T-helper 1 cell treated with Interleukin-12 subunit alpha and Interleukin-12 subunit beta and Interleukin-4 antibody, amounts not matched to agents 30 ng/mL and 1 ng/mL, for 36 hours (primary cell): Measurements from ENCODE around the gene PPM1J. TPM values are rescaled to one million over a fixed set of nuclear protein-coding genes. Genes with fewer than 3 reads are reported as not detected.
"Not testable (repeated sequence)": the region's sequence is repeated elsewhere in the genome, so short reads cannot be mapped to it uniquely, and the experiment has no call there.

Experiments used
- intact Hi-C: fragments of 100-400 bp; cut with micrococcal nuclease; formaldehyde crosslinking; loops from one replicate; pipeline ENCODE4 v1.15.1; 2024
- total RNA-seq: library from RNA; stranded (reverse); gene quantifications from 2 replicates; pipeline ENCODE4 v1.2.3, GENCODE V29; 2022

PPM1J gene
- 0.10 TPM in 1 of 2 replicates, not detected in the other for total RNA-seq

- intact Hi-C loops = loop anchor here (1.0 to 10.0 kb wide), 24 partner anchors 8 to 1955 kb away; partner anchors contain the start of genes AP4B1, BCAS2, CAPZA1 and CTTNBP2NL
Measured at GRCh38 chr1:112715264-112716053, at the start of gene PPM1J. TSS of gene PPM1J (minus strand) at chr1:112715332. CDS start at chr1:112715301, 31 bp downstream.

- intact Hi-C loops = no loop called here
Measured at GRCh38 chr1:112762541-112763500, 47.7 kb upstream of the PPM1J start.

GRCh38 chr1:112761714-112762480 is 46.8 kb upstream of the PPM1J start:
- intact Hi-C loops = no loop called here

DNA sequence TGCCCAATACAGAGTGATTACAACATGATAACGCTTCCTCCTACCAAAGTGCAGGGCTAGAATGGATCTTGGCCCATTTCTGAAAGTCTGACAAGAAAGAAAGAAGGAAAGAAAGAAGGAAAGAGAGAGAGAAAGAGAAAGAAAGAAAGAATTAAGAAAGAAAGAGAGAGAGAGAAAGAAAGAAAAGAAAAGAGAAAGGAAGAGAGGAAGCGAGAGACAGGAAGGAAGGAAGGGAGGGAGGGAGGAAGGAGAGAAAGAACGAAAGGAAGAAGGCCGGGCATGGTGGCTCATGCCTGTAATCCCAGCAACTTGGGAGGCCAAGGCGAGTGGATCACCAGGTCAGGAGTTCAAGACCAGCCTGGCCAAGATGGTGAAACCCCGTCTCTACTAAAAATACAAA is 44.1 kb upstream of the PPM1J start:
- intact Hi-C loops = no loop called here

DNA sequence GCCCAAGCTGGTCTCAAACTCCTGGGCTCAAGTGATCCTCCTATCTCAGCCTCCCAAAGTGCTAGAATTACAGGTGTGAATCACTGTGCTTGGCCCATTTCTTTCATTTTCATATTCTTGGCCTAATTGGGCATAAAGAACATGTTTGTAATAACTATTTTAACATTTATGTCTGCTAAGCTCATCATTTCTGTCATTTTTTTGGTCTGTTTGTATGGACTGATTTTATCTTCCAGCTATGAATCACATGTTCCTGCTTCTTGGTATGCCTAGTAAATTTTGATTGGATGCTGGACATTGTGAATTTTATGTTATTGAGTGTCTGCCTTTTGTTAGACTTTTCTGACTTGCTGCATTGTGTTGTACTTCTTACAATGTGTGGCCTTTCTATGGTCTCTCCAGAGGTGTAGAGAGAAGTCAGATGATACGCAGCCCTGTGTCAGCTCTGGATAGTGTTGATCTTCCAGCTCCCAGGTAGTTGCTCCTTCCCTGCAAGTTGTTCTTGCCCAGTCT is 39.0 kb upstream of the PPM1J start:
- intact Hi-C loops = no loop called here

GRCh38 chr1:112748396-112748795 is 33.3 kb upstream of the PPM1J start:
- intact Hi-C loops = no loop called here

DNA sequence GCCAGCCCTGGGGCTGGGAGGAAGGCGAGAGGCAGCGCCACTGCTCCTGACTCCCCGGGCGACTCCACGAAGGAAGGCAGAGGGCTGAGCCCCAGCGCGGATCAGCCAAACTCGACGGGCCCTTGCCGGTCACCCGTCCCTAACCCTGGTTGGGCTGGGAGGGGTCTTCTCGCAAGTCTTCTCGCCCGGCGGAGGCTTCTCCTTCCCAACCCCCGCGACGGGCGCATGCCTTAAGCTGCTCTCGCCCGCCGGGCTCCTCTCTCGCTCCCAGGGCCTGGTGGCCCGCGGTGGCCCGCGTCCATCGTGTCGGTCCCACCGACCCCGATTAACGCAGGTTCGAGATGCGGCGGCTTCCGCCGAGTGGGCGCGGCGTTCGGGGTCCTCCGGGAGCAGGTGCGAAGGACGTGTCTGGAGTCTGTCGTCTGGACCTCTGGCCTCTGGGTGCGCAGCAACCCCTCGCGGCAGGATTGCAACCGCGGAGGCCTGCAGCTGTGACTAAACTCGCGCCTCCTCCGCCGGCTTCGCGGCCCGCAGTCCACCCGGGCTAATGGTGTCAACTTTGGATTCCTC is 29.0 kb upstream of the PPM1J start:
- intact Hi-C loops = no loop called here

GRCh38 chr1:112743174-112744008 is 28.3 kb upstream of the PPM1J start:
- intact Hi-C loops = no loop called here

GRCh38 chr1:112737573-112737972 is 22.4 kb upstream of the PPM1J start:
- intact Hi-C loops = no loop called here

DNA sequence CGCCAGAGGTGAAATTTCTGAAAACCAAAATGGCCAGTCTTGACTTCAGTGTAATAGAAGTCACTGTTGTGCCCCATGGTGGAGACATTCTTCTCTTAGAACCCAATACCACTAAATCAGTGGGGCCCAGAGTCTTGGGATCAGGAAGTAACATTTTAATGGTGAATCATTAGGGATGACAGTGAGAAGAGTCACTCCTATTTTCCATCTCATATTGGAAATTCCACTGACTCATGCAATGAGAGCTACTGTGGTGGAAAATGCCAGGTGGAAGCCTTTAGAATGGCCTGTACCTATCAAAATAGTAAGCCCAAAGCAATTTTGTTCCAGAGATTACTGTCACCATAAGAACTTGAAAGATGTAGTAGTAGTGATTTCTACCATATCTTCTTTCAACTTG is 20.6 kb upstream of the PPM1J start:
- intact Hi-C loops = no loop called here

GRCh38 chr1:112731451-112731850 is 16.3 kb upstream of the PPM1J start:
- intact Hi-C loops = no loop called here

- intact Hi-C loops = no loop called here
Measured at GRCh38 chr1:112729909-112730308, 14.8 kb upstream of the PPM1J start.

DNA sequence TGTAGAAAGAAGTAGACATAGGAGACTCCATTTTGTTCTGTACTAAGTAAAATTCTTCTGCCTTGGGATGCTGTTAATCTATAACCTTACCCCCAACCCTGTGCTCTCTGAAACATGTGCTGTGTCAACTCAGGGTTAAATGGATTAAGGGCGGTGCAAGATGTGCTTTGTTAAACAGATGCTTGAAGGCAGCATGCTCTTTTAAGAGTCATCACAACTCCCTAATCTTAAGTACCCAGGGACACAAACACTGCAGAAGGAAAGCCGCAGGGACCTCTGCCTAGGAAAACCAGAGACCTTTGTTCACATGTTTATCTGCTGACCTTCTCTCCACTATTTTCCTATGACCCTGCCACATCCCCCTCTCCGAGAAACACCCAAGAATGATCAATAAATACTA is 13.9 kb upstream of the PPM1J start:
- intact Hi-C loops = not testable (repeated sequence)

GRCh38 chr1:112728306-112728971 is 13.3 kb upstream of the PPM1J start:
- intact Hi-C loops = not testable (repeated sequence)

GRCh38 chr1:112727716-112728115 is 12.6 kb upstream of the PPM1J start:
- intact Hi-C loops = no loop called here

DNA sequence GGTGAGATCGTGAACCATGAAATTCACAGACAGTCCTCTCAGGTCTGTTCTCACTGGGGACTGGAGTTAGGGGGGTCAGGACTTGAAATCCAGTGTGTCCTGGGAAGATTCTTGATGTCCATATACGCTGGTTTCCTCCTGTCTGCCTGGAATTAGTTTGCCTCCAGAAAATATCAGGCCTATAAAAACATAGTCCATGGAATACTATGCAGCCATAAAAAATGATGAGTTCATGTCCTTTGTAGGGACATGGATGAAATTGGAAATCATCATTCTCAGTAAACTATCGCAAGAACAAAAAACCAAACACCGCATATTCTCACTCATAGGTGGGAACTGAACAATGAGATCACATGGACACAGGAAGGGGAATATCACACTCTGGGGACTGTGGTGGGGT is 9.1 kb upstream of the PPM1J start:
- intact Hi-C loops = not testable (repeated sequence)

GRCh38 chr1:112723511-112723839 is 8.3 kb upstream of the PPM1J start:
- intact Hi-C loops = no loop called here

DNA sequence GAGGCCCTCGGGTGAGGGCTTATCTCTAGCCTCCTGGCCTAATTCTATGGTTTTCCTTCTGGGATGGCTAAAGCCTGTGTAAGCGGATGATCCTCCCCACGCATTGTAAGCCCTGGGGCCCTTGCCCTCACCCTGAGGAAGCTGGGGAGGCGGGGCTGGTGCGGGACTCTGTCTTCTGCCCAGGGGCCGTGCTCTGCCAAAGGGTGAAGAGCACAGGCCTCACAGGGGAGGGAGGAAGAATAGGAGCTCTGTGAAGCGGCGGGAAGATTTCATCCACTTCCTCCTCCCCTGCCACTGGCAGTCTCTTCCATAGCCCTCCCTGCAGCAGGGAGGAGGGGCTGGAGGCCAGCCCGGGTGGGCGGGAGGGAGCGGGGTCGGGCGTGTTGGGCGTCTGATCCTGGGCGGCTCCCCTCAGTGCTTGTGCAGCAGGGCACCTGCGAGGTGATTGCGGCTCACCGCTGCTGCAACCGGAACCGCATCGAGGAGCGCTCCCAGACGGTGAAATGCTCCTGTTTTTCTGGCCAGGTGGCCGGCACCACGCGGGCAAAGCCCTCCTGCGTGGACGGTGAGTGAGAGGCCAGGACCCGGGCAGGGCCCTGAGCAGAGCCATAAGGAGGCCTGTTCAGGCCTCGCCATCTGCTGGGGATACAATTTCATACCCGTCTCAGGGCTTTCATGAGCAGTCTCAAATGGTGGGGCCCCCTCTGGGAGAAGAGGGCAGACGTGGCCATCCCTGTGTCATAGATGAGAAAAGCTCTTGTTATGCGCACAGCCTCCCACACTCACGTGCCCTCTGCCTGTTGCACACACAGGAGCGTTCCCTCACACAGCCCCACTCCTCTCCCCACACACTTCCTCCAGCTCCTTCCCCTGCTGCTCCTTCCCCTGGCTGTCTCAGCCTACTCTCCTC is 7.7 kb upstream of the PPM1J start:
- intact Hi-C loops = no loop called here
